GM18907 (cell line): ENCODE results near the gene CLIP3.
A peak's percentile ranks its signal among the peaks of the same experiment; 100 is the strongest.
"Not testable (repeated sequence)": the region's sequence is repeated elsewhere in the genome, so short reads cannot be mapped to it uniquely, and the experiment has no call there.

Experiments
- ATAC-seq: cut with Tn5 transposase; IDR thresholded peaks from one replicate; pipeline ENCODE4 v1.9.1; 2021; ENCODE audit warnings: mild to moderate bottlenecking, moderate library complexity; ENCODE audit not compliant: unreplicated experiment

CLIP3 gene

GRCh38 chr19:36047835-36048234, 15.2 kb upstream of the CLIP3 start:
- no peak for ATAC-seq

GRCh38 chr19:36046443-36047050, 13.9 kb upstream of the CLIP3 start:
- no peak for ATAC-seq

GRCh38 chr19:36043952-36044351, 11.3 kb upstream of the CLIP3 start:
- no peak for ATAC-seq

GRCh38 chr19:36041831-36042230, 9.2 kb upstream of the CLIP3 start:
- no peak for ATAC-seq

GRCh38 chr19:36041092-36041491, 8.4 kb upstream of the CLIP3 start:
- not testable (repeated sequence) for ATAC-seq

- ATAC-seq = no peak
Observed at GRCh38 chr19:36040495-36040894, 7.8 kb upstream of the CLIP3 start.

GRCh38 chr19:36031308-36031707, 1.4 kb downstream of the CLIP3 start:
- ATAC-seq = no peak

GRCh38 chr19:36030264-36031148, 2.2 kb downstream of the CLIP3 start:
- ATAC-seq = no peak

- no peak for ATAC-seq
Observed at GRCh38 chr19:36028313-36029041, 4.2 kb downstream of the CLIP3 start.

- ATAC-seq = no peak
Observed at GRCh38 chr19:36027696-36028095, 5.0 kb downstream of the CLIP3 start.

- ATAC-seq = no peak
Observed at GRCh38 chr19:36026091-36026876, 6.4 kb downstream of the CLIP3 start.

- no peak for ATAC-seq
Observed at GRCh38 chr19:36025541-36025940, 7.1 kb downstream of the CLIP3 start.

- no peak for ATAC-seq
Observed at GRCh38 chr19:36023432-36023831, 9.2 kb downstream of the CLIP3 start.

GRCh38 chr19:36019061-36019670, 13.5 kb downstream of the CLIP3 start:
- no peak for ATAC-seq

- peak; percentile 92 for ATAC-seq
Observed at GRCh38 chr19:36014012-36014924, 18.4 kb downstream of the CLIP3 start, which contains the start of gene ALKBH6. Gene ALKBH6, minus strand, starts transcription at chr19:36014213. Its CDS starts 816 bp downstream, at chr19:36013397.

GRCh38 chr19:36013280-36014011, 19.2 kb downstream of the CLIP3 start:
- no peak for ATAC-seq

- ATAC-seq = no peak
Observed at GRCh38 chr19:36010402-36010801, 22.3 kb downstream of the CLIP3 start.

- ATAC-seq = no peak
Observed at GRCh38 chr19:36009633-36010379, 22.9 kb downstream of the CLIP3 start.
